Lung (tissue), 12 donors: ENCODE results near the gene PCGF5. TPM values are rescaled to one million over a fixed set of nuclear protein-coding genes. Genes with fewer than 3 reads are reported as not detected.
"Not testable (repeated sequence)": the region's sequence is repeated elsewhere in the genome, so short reads cannot be mapped to it uniquely, and the experiment has no call there.

Source experiments
- ATAC-seq: fragments of 200-7000 bp; cut with Tn5 transposase; one replicate; pipeline ENCODE4 v1.9.1; 2020; ENCODE audit warnings: moderate number of reproducible peaks; ENCODE audit not compliant: insufficient read depth, low FRiP score
- DNase-seq, 3 donors: peaks; one replicate each; pipeline ENCODE4 v3.0.0-alpha.2; 2013 to 2017
- H3K27ac ChIP-seq, 2 donors: one replicate each; pipeline ENCODE4 v1.5.1; 2013; ENCODE audit warnings: mild to moderate bottlenecking in 2 of 2, moderate library complexity in 2 of 2, control low read depth in 1 of 2, inconsistent platforms in 1 of 2, low read depth in 1 of 2, low read length in 1 of 2
- H3K27me3 ChIP-seq, 3 donors: one replicate each; pipeline ENCODE4 v1.5.1; 2013; ENCODE audit warnings: low read length in 2 of 3; ENCODE audit not compliant: control insufficient read depth in 3 of 3, insufficient read depth in 3 of 3
- H3K36me3 ChIP-seq, 4 donors: one replicate each; pipeline ENCODE4 v1.5.1; 2013; ENCODE audit warnings: low read length in 4 of 4, mild to moderate bottlenecking in 1 of 4, moderate library complexity in 1 of 4; ENCODE audit not compliant: control insufficient read depth in 4 of 4, insufficient read depth in 4 of 4
- H3K4me1 ChIP-seq, 5 donors: one replicate each; pipeline ENCODE4 v1.5.1; 2013; ENCODE audit warnings: low read length in 5 of 5, mild to moderate bottlenecking in 2 of 5, moderate library complexity in 1 of 5; ENCODE audit not compliant: control insufficient read depth in 5 of 5, insufficient read depth in 5 of 5
- H3K4me3 ChIP-seq: one replicate; pipeline ENCODE4 v1.5.1; 2013; ENCODE audit warnings: mild to moderate bottlenecking, control low read depth, moderate library complexity
- H3K9ac ChIP-seq, 2 donors: one replicate each; pipeline ENCODE4 v1.5.1; 2013; ENCODE audit warnings: low read length in 2 of 2, control low read depth in 1 of 2; ENCODE audit not compliant: insufficient read depth in 1 of 2
- H3K9me3 ChIP-seq, 4 donors: one replicate each; pipeline ENCODE4 v1.5.1; 2013; ENCODE audit warnings: low read length in 3 of 4, mild to moderate bottlenecking in 1 of 4, moderate library complexity in 1 of 4; ENCODE audit not compliant: control insufficient read depth in 4 of 4, insufficient read depth in 3 of 4
- WGBS, 2 donors: extraction: QIAGEN DNeasy Blood & Tissue Kit; methylation state at CpG; one replicate each; pipeline ENCODE4 v1.1.7; 2013; 5-methylcytosine and 5-hydroxymethylcytosine counted together
- polyA plus RNA-seq, 2 donors: library from polyadenylated mRNA; stranded (reverse); fragments of 200-250 nt; gene quantifications; one replicate each; pipeline ENCODE4 v1.2.1, GENCODE V29; 2013
- total RNA-seq, 2 donors: library from RNA; depleted of rRNA in 1 of 2; stranded (reverse); fragments of >200 nt in 1 of 2; gene quantifications; one replicate each; pipeline ENCODE4 v1.2.1, GENCODE V29; 2014 to 2021
- TF ChIP-seq, protein P1 (sequence below): IDR thresholded peaks from 2 replicates; pipeline ENCODE4 v1.5.1; 2012; ENCODE audit warnings: mild to moderate bottlenecking; ENCODE audit errors: control extremely low read depth, extremely low read depth
- donor health status: control.
- donor health status: control.
- donor health status: Bipolar disorder and iron deficiency.
- donor health status: healthy.
- donor health status: DM: yes; HTN: yes; CAD: no.

Gene PCGF5
- total and polyA plus RNA-seq, 4 donors = 27.2 to 36.9 (median 32.6) TPM

DNA sequence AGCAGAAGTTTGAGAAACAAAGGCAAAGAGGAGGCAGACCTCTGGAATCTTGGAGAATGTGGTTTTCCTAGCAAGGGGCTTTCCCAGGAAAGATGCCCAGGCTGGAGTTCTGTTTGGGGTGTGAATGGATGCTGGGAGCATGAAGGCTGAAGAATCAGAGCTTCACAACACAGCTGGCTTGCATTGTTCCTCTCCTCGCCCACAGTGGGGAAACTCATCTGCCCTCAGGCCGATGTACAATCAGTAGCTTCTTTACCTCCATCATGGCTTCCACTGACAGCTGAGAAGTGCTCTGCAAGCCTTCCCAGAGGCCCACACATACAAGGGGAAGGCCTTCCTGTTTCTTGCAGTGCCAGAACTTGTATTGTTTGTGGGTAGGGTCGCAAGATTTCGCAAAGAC is 98.9 kb downstream of the PCGF5 start:
- Histone ChIP-seq H3K27me3 (no peaks in the 10 kb centered on the region), H3K36me3 (no peaks in the 10 kb centered on the region), H3K9ac (no peak overlapping the region), H3K9me3 (peaks cover 0 to 2% (median 0%) of the 10 kb centered on the region in 4 donors), H3K4me1 (peaks cover 0 to 6% (median 0%) of the 10 kb centered on the region in 5 donors), H3K27ac (no peak overlapping the region), H3K4me3 (no peak overlapping the region)
- TF ChIP-seq, protein P1, sequence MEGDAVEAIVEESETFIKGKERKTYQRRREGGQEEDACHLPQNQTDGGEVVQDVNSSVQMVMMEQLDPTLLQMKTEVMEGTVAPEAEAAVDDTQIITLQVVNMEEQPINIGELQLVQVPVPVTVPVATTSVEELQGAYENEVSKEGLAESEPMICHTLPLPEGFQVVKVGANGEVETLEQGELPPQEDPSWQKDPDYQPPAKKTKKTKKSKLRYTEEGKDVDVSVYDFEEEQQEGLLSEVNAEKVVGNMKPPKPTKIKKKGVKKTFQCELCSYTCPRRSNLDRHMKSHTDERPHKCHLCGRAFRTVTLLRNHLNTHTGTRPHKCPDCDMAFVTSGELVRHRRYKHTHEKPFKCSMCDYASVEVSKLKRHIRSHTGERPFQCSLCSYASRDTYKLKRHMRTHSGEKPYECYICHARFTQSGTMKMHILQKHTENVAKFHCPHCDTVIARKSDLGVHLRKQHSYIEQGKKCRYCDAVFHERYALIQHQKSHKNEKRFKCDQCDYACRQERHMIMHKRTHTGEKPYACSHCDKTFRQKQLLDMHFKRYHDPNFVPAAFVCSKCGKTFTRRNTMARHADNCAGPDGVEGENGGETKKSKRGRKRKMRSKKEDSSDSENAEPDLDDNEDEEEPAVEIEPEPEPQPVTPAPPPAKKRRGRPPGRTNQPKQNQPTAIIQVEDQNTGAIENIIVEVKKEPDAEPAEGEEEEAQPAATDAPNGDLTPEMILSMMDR = no peak
- WGBS, 2 donors = 95 to 98% methylated on average over 4 of the region's 4 CpGs
- DNase-seq (no peak), ATAC-seq (no peak)

DNA sequence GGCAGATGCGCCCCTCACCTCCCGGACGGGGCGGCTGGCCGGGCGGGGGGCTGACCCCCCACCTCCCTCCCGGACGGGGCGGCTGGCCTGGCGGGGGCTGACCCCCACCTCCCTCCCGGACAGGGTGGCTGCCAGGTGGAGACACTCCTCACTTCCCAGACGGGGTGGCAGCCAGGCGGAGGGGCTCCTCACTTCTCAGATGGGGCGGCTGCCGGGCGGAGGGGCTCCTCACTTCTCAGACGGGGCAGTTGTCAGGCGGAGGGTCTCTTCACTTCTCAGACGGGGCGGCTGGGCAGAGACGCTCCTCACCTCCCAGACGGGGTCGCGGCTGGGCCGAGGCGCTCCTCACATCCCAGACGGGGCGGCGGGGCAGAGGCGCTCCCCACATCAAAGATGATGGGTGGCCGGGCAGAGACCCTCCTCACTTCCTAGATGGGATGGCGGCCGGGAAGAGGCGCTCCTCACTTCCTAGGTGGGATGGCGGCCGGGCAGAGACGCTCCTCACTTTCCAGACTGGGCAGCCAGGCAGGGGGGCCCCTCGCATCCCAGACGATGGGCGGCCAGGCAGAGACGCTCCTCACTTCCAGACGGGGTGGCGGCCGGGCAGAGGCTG is 102.9 kb downstream of the PCGF5 start:
- not testable (repeated sequence) for H3K4me3 ChIP-seq, H3K27me3 ChIP-seq, ATAC-seq, H3K27ac ChIP-seq, H3K4me1 ChIP-seq, DNase-seq, H3K9ac ChIP-seq, H3K36me3 ChIP-seq, H3K9me3 ChIP-seq
- WGBS, 2 donors = 96% methylated on average over 33 to 44 of the region's 44 CpGs

DNA sequence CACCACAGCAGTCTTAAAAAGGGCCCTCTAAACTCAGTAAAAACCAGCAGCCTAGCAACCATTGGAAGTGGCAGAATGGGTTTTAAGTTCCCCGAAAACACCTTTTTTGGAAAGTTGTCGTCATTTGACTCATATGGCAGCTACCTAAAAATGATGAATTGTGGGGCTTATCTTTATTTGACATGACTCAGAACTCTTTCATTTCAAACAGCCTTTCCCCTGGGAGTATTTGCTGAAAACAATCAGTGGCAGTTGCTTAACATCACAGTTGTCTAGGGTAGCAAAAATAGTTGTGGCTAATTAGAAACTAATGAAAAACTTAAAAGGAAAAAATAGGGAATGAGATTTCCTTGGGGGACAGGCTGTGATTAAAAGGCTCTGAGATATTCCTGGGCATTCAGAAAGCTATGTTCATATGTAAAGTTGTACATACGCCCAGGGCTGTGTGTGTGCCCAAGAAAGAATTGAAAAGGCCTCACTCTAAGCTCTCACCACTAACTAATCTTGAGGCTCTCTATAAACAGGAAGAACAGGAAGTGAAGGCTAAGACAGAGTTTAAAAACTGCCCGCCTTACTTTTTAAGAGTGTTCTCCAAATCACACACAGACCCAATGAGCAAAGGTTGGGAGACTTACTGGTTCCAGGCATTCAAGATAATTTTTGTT is 108.0 kb downstream of the PCGF5 start:
- WGBS, 2 donors = 93% methylated on average over 4 of the region's 4 CpGs
- no peak overlapping the region for H3K4me3 ChIP-seq
- ATAC-seq = no peak

More for the DNA sequence above, 108.0 kb downstream of the PCGF5 start:
- H3K27ac ChIP-seq = no peak overlapping the region
- no peaks in the 10 kb centered on the region for H3K27me3 ChIP-seq
- peaks cover 0 to 4% (median 2%) of the 10 kb centered on the region in 4 donors for H3K9me3 ChIP-seq
- DNase-seq = no peak
- no peaks in the 10 kb centered on the region for H3K4me1 ChIP-seq
- TF ChIP-seq, protein P1 = no peak
- no peaks in the 10 kb centered on the region for H3K36me3 ChIP-seq
- no peak overlapping the region for H3K9ac ChIP-seq

Other genes starting within 250 kb of the PCGF5 start
- 10 to 100 TPM in 1 of 2 donors, 1 to 10 TPM in 1; 7.3 to 50.8 TPM for gene HECTD2, start 189.7 kb downstream of the PCGF5 start, total RNA-seq
- 1 to 10 TPM; 3.1 to 7.0 TPM for gene HECTD2, start 189.7 kb downstream of the PCGF5 start, polyA plus RNA-seq